ENCODE results near the gene HLA-DPA1.

DNA sequence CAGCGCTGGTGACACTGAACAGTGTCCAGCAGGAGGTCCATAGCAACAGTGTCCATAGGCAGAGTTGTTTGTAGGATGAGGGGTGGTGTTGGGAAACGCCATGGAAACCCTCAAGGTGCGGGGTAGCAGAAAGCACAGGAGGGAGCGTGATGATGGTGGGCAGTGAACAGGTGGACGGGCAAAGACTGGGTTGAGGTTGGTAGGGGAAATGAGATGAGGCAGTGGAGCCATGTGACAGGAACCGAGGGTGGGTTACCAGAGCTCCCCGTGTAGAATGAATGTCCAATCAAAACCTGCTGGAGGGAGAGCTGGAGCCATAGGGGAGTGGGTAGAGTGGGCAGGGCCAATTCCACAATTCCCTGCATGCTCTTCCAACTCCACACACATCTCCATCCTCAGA lies 40.3 kb upstream of the HLA-DPA1 start:
- TF ChIP-seq, protein P1, sequence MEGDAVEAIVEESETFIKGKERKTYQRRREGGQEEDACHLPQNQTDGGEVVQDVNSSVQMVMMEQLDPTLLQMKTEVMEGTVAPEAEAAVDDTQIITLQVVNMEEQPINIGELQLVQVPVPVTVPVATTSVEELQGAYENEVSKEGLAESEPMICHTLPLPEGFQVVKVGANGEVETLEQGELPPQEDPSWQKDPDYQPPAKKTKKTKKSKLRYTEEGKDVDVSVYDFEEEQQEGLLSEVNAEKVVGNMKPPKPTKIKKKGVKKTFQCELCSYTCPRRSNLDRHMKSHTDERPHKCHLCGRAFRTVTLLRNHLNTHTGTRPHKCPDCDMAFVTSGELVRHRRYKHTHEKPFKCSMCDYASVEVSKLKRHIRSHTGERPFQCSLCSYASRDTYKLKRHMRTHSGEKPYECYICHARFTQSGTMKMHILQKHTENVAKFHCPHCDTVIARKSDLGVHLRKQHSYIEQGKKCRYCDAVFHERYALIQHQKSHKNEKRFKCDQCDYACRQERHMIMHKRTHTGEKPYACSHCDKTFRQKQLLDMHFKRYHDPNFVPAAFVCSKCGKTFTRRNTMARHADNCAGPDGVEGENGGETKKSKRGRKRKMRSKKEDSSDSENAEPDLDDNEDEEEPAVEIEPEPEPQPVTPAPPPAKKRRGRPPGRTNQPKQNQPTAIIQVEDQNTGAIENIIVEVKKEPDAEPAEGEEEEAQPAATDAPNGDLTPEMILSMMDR (IDR thresholded peaks at IDR 0.05; ENCODE audit: poor library complexity): no peak
- no peak for TF ChIP-seq EZH2 (IDR thresholded peaks at IDR 0.05; ENCODE audit: borderline replicate concordance)
- no peak for TF ChIP-seq EZH2phosphoT487 (IDR thresholded peaks at IDR 0.05; ENCODE audit: low read depth, severe bottlenecking, unreplicated experiment)
